Lung (tissue), 12 donors: Measurements from ENCODE around the gene AHNAK. TPM values are rescaled to one million over a fixed set of nuclear protein-coding genes. Genes with fewer than 3 reads are reported as not detected.

Experiments used
- ATAC-seq: fragments of 200-7000 bp; cut with Tn5 transposase; one replicate; pipeline ENCODE4 v1.9.1; 2020; ENCODE audit warnings: moderate number of reproducible peaks; ENCODE audit not compliant: insufficient read depth, low FRiP score
- DNase-seq, 3 donors: peaks; one replicate each; pipeline ENCODE4 v3.0.0-alpha.2; 2013 to 2017
- H3K27ac ChIP-seq, 2 donors: one replicate each; pipeline ENCODE4 v1.5.1; 2013; ENCODE audit warnings: mild to moderate bottlenecking in 2 of 2, moderate library complexity in 2 of 2, control low read depth in 1 of 2, inconsistent platforms in 1 of 2, low read depth in 1 of 2, low read length in 1 of 2
- H3K27me3 ChIP-seq, 3 donors: one replicate each; pipeline ENCODE4 v1.5.1; 2013; ENCODE audit warnings: low read length in 2 of 3; ENCODE audit not compliant: control insufficient read depth in 3 of 3, insufficient read depth in 3 of 3
- H3K36me3 ChIP-seq, 4 donors: one replicate each; pipeline ENCODE4 v1.5.1; 2013; ENCODE audit warnings: low read length in 4 of 4, mild to moderate bottlenecking in 1 of 4, moderate library complexity in 1 of 4; ENCODE audit not compliant: control insufficient read depth in 4 of 4, insufficient read depth in 4 of 4
- H3K4me1 ChIP-seq, 5 donors: one replicate each; pipeline ENCODE4 v1.5.1; 2013; ENCODE audit warnings: low read length in 5 of 5, mild to moderate bottlenecking in 2 of 5, moderate library complexity in 1 of 5; ENCODE audit not compliant: control insufficient read depth in 5 of 5, insufficient read depth in 5 of 5
- H3K4me3 ChIP-seq: one replicate; pipeline ENCODE4 v1.5.1; 2013; ENCODE audit warnings: mild to moderate bottlenecking, control low read depth, moderate library complexity
- H3K9ac ChIP-seq, 2 donors: one replicate each; pipeline ENCODE4 v1.5.1; 2013; ENCODE audit warnings: low read length in 2 of 2, control low read depth in 1 of 2; ENCODE audit not compliant: insufficient read depth in 1 of 2
- H3K9me3 ChIP-seq, 4 donors: one replicate each; pipeline ENCODE4 v1.5.1; 2013; ENCODE audit warnings: low read length in 3 of 4, mild to moderate bottlenecking in 1 of 4, moderate library complexity in 1 of 4; ENCODE audit not compliant: control insufficient read depth in 4 of 4, insufficient read depth in 3 of 4
- CTCF ChIP-seq: IDR thresholded peaks from 2 replicates; pipeline ENCODE4 v1.5.1; 2012; ENCODE audit warnings: mild to moderate bottlenecking; ENCODE audit errors: control extremely low read depth, extremely low read depth
- WGBS, 2 donors: extraction: QIAGEN DNeasy Blood & Tissue Kit; methylation state at CpG; one replicate each; pipeline ENCODE4 v1.1.7; 2013; 5-methylcytosine and 5-hydroxymethylcytosine counted together
- polyA plus RNA-seq, 2 donors: library from polyadenylated mRNA; stranded (reverse); fragments of 200-250 nt; gene quantifications; one replicate each; pipeline ENCODE4 v1.2.1, GENCODE V29; 2013
- total RNA-seq, 2 donors: library from RNA; depleted of rRNA in 1 of 2; stranded (reverse); fragments of >200 nt in 1 of 2; gene quantifications; one replicate each; pipeline ENCODE4 v1.2.1, GENCODE V29; 2014 to 2021
- donor health status: control.
- donor health status: control.
- donor health status: Bipolar disorder and iron deficiency.
- donor health status: healthy.
- donor health status: DM: yes; HTN: yes; CAD: no.

AHNAK gene
- total and polyA plus RNA-seq, 4 donors: 66.5 to 707 (median 238) TPM

GRCh38 chr11:62542750-62543567, 3.6 kb downstream of the AHNAK start:
- Histone ChIP-seq H3K4me1 (peaks cover 30 to 79% (median 46%) of the 10 kb centered on the region in 5 donors), H3K4me3 (peak overlapping the region; percentile 31), H3K27me3 (no peaks in the 10 kb centered on the region), H3K9me3 (no peaks in the 10 kb centered on the region), H3K36me3 (peaks cover 0 to 3% (median 0%) of the 10 kb centered on the region in 4 donors), H3K9ac (peak overlapping the region in 1 of 2 donors; percentile 70), H3K27ac (peak overlapping the region; percentile 98 to 100)
- ATAC-seq (peak; percentile 43), DNase-seq (peak; percentile 80 to 84 (median 83))
- WGBS, 2 donors: 8 to 17% methylated on average over 23 to 30 of the region's 30 CpGs
- peak; percentile 85 for TF ChIP-seq CTCF

- ATAC-seq (no peak), DNase-seq (no peak)
- Histone ChIP-seq H3K9me3 (no peaks in the 10 kb centered on the region), H3K27ac (peak overlapping the region; percentile 98 to 100), H3K9ac (peak overlapping the region in 1 of 2 donors; percentile 69), H3K4me1 (peaks cover 30 to 75% (median 42%) of the 10 kb centered on the region in 5 donors), H3K4me3 (no peak overlapping the region), H3K27me3 (no peaks in the 10 kb centered on the region), H3K36me3 (peaks cover 0 to 3% (median 0%) of the 10 kb centered on the region in 4 donors)
- WGBS, 2 donors: 50 to 75% methylated on average over 6 of the region's 6 CpGs
- no peak for TF ChIP-seq CTCF
Measured at GRCh38 chr11:62542111-62542745, 4.4 kb downstream of the AHNAK start.

- DNase-seq (peak in 2 of 3 donors; percentile 48 to 70), ATAC-seq (no peak)
- Histone ChIP-seq H3K4me1 (peaks cover 30 to 70% (median 43%) of the 10 kb centered on the region in 5 donors), H3K27ac (peak overlapping the region; percentile 46 to 47), H3K27me3 (no peaks in the 10 kb centered on the region), H3K9ac (peak overlapping the region in 1 of 2 donors; percentile 7), H3K4me3 (no peak overlapping the region), H3K9me3 (no peaks in the 10 kb centered on the region), H3K36me3 (peaks cover 0 to 6% (median 2%) of the 10 kb centered on the region in 4 donors)
- TF ChIP-seq CTCF: no peak
- WGBS, 2 donors: 22 to 44% methylated on average over 16 of the region's 16 CpGs
Measured at GRCh38 chr11:62540804-62541701, 5.6 kb downstream of the AHNAK start.
